Right lobe of liver (tissue), 6 donors: ENCODE data around the gene NIPA2. TPM values are rescaled to one million over a fixed set of nuclear protein-coding genes. Genes with fewer than 3 reads are reported as not detected.

Source experiments
- ATAC-seq, 4 donors: fragments of 200-7000 bp; cut with Tn5 transposase; one replicate each; pipeline ENCODE4 v1.9.1; 2020; ENCODE audit warnings: mild to moderate bottlenecking in 4 of 4, moderate library complexity in 4 of 4
- DNase-seq, 3 donors: peaks; one replicate each; pipeline ENCODE4 v3.0.0-alpha.2; 2020
- H3K27ac ChIP-seq, 3 donors: fragments of 200-600 bp; one replicate each; pipeline ENCODE4 v1.8.0; 2022
- H3K27me3 ChIP-seq, 2 donors: fragments of 200-600 bp; one replicate each; pipeline ENCODE4 v1.8.0; 2022
- H3K36me3 ChIP-seq, 4 donors: fragments of 200-600 bp; sonication (generic) in 1 of 4; one replicate each; pipeline versions ENCODE4 v1.5.1 to v1.8.0; 2017 to 2022; ENCODE audit warnings: control low read depth in 1 of 4
- H3K4me1 ChIP-seq, 4 donors: fragments of 200-600 bp; sonication (generic) in 1 of 4; one replicate each; pipeline versions ENCODE4 v1.5.1 to v1.8.0; 2017 to 2022; ENCODE audit warnings: control low read depth in 1 of 4
- H3K4me3 ChIP-seq, 3 donors: fragments of 200-600 bp; one replicate each; pipeline ENCODE4 v1.8.0; 2022
- H3K9me3 ChIP-seq, 4 donors: fragments of 200-600 bp; sonication (generic) in 1 of 4; one replicate each; pipeline versions ENCODE4 v1.5.1 to v1.8.0; 2017 to 2022; ENCODE audit warnings: control low read depth in 1 of 4
- CTCF ChIP-seq, 4 donors: fragments of 200-600 bp in 3 of 4; fragments of 450-650 bp in 1 of 4; IDR thresholded peaks; one replicate each; pipeline versions ENCODE4 v1.5.1 to v1.8.0; 2016 to 2022; ENCODE audit warnings: antibody characterized with exemption in 4 of 4, mild to moderate bottlenecking in 2 of 4
- POLR2A ChIP-seq: fragments of 450-650 bp; IDR thresholded peaks from one replicate; pipeline ENCODE4 v1.6.1; 2017; ENCODE audit warnings: antibody characterized with exemption, mild to moderate bottlenecking
- WGBS: methylation state at CpG from one replicate; pipeline ENCODE4 v1.1.6; 2018; ENCODE audit warnings: low coverage, low lambda C conversion rate; ENCODE audit not compliant: insufficient coverage; ENCODE audit errors: missing lambda C conversion rate; 5-methylcytosine and 5-hydroxymethylcytosine counted together
- intact Hi-C, 2 donors: fragments of 100-400 bp; cut with DNase I; formaldehyde crosslinking; loops; one replicate each; pipeline versions ENCODE4 v1.11.2 to v1.14.1; 2022
- long read RNA-seq: library from polyadenylated mRNA; unstranded; transcript quantifications from one replicate; pipeline ENCODE4 v2.0.0, GENCODE V29; 2019
- total RNA-seq, 6 experiments: library from RNA; depleted of rRNA in 2 of 6; stranded (reverse); fragments of >200 nt in 2 of 6; fragmentation: NEBNext Ultra II Directional in 3 of 6; extraction: Animal tissue kit (Norgen Biotek cat#: 25700) in 3 of 6; gene quantifications; one replicate each; pipeline versions ENCODE4 v1.1.0 to v1.2.4, GENCODE V29; 2016 to 2023
- donor health status: DM: no; HTN: yes; CAD: no.
- donor health status: DM: no; HTN: no; CAD: no.
- donor health status: DM: no; HTN: no; CAD: no.
- donor health status: DM: no; HTN: yes; CAD: no.
- donor health status: DM: no; HTN: yes; CAD: no.

The NIPA2 gene
- total RNA-seq: 10 to 100 TPM; 15.1 to 27.9 (median 21.3) TPM
- long read RNA-seq, partial matches to known transcripts: 1 of 3 reads
- long read RNA-seq, other reads (novel, unspliced or antisense): 2 of 3 reads

GRCh38 chr15:22838292-22839042, at the start of gene NIPA2:
Gene NIPA2, plus strand, starts transcription at chr15:22838666. Its CDS starts 13,066 bp downstream, at chr15:22851732.
- TF ChIP-seq POLR2A: peak; percentile 92
- TF ChIP-seq CTCF (IDR thresholded peaks at IDR 0.05): peak in 3 of 4 donors; percentile 8 to 23 (median 9)
- WGBS: under 1% methylated on average over 21 of the region's 83 CpGs
- no peaks in the 10 kb centered on the region for H3K9me3 ChIP-seq
- ATAC-seq (peak; percentile 98 to 99 (median 98)), DNase-seq (peak; percentile 99)
- intact Hi-C loops: no loop called here
- H3K27ac ChIP-seq: peak within 1 kb of the TSS; percentile 75 to 84 (median 80)
- peak within 1 kb of the TSS; percentile 71 to 79 (median 72) for H3K4me3 ChIP-seq
- no peaks in the 10 kb centered on the region for H3K27me3 ChIP-seq
- peaks cover 0 to 2% (median 0%) of the 10 kb centered on the region in 4 donors for H3K36me3 ChIP-seq
- H3K4me1 ChIP-seq: peaks cover 0 to 19% (median 3%) of the 10 kb centered on the region in 4 donors

DNA sequence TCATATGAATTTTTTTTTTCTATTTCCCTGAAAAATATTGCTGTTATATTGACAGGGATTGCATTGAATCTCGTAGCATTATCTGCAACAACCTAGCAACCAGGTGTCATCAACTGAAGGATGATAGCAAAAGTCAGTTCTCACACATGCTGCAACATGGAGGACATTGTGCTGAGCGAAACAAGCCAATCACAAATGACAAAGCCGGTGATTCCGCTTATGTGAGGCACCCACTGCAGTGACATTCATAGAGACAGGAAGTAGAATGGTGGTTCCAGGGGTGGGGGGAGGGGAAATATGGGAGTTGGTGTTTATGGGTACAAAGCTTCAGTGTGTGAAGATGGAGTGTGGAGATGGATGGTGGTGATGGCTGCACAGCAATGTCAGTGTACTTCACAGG, 44.4 kb upstream of the NIPA2 start:
- ATAC-seq: no peak
- intact Hi-C loops: no loop called here
- H3K27me3 ChIP-seq: no peaks in the 10 kb centered on the region

DNA sequence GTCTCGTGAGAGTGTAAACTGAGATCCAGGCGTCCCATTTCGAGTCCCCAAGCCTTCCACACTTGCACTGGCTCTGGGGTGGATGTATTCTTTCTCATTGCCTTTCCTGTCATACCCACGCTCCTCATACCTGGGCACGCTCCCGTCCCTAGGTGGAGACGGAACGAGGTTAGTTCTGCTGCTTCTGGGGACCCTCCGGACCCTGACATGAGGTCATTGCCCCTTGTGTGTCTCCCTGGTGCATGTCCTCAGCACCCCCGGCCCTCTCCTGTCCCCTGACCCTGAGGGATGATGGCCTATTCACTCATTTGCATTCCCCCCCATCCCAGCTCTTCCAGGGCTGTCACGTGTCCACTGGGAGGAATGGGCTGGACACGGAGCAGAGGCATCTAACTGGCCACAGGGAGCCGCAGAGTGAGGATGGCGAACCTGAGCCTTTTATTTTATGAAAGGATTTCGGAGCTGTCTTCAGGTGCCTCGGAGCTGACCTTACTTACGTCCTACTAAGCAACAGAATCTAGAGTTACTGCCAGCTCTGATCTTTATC, 43.8 kb upstream of the NIPA2 start:
- TF ChIP-seq POLR2A: no peak
- TF ChIP-seq CTCF (IDR thresholded peaks at IDR 0.05): no peak

More for the DNA sequence above, 44.4 kb upstream of the NIPA2 start:
- H3K27ac ChIP-seq: no peak overlapping the region
- no peaks in the 10 kb centered on the region for H3K4me1 ChIP-seq
- peaks cover 0 to 6% (median 0%) of the 10 kb centered on the region in 4 donors for H3K9me3 ChIP-seq
- no peak overlapping the region for H3K4me3 ChIP-seq
- no peaks in the 10 kb centered on the region for H3K36me3 ChIP-seq
- TF ChIP-seq POLR2A: no peak
- no peak for TF ChIP-seq CTCF (IDR thresholded peaks at IDR 0.05)
- 90% methylated on average over 4 of the region's 4 CpGs for WGBS
- no peak for DNase-seq

DNA sequence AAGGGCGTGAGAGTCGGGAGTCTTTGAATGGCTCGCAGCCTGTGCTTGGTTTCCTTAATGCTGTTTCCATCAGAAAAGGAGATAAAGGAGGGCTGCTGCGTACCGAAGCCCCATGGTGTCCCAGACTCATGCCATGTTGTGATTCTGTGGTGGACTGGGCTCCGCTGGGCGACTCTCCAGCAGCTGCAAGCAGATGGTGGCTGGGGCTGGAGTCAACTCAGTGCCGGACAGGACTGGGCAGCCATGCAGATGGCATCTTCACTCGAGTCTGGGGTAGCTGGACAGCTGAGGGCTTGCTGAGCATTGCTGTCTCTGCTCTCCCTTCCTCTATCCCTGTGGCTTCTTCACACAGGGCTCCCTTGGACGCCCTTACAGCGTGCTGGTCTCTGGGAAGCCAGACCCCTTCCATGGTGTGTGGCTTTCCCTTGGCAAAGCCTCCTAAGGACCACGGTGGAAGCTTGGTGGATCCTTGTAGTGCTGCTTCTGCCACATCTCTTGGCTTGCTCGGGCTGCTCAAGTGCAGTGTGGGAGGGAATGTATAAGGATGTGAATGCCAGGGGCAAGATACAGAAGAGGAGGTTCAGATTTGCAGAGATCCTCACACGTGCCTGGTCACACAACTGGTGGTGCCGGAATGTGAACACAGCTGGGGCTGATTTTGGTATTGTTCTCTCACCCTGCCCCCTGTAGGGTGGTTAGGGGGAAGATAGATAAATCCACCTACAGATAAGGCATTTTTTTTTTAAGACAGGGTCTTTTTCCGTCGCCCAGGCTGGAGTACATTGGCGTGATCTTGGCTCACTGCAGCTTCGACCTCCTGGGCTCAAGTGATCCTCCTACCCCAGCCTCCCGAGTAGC, 43.0 kb upstream of the NIPA2 start:
- Histone ChIP-seq H3K27me3 (no peaks in the 10 kb centered on the region), H3K27ac (no peak overlapping the region), H3K9me3 (no peaks in the 10 kb centered on the region), H3K4me1 (no peaks in the 10 kb centered on the region), H3K4me3 (no peak overlapping the region), H3K36me3 (no peaks in the 10 kb centered on the region)
- peak in 1 of 4 donors; percentile 11 for ATAC-seq
- no peak for TF ChIP-seq POLR2A
- TF ChIP-seq CTCF (IDR thresholded peaks at IDR 0.05): no peak
- DNase-seq: no peak
- 96% methylated on average over 5 of the region's 20 CpGs for WGBS
- intact Hi-C loops: no loop called here

More for the DNA sequence above, 43.8 kb upstream of the NIPA2 start:
- no peaks in the 10 kb centered on the region for H3K27me3 ChIP-seq
- H3K4me3 ChIP-seq: no peak overlapping the region
- H3K36me3 ChIP-seq: no peaks in the 10 kb centered on the region
- no peaks in the 10 kb centered on the region for H3K4me1 ChIP-seq
- 95% methylated on average over 9 of the region's 17 CpGs for WGBS
- ATAC-seq (no peak), DNase-seq (no peak)
- intact Hi-C loops: no loop called here
- H3K27ac ChIP-seq: no peak overlapping the region
- no peaks in the 10 kb centered on the region for H3K9me3 ChIP-seq
